NOMO-1 (cell line): ENCODE results near the gene EPS8L2.

Experiments
- DNase-seq, 2 experiments: peaks; one replicate each; lab custom pipeline; 2025; ENCODE audit not compliant: unreplicated experiment in 2 of 2; lab: John Stamatoyannopoulos, UW

Gene EPS8L2

DNA sequence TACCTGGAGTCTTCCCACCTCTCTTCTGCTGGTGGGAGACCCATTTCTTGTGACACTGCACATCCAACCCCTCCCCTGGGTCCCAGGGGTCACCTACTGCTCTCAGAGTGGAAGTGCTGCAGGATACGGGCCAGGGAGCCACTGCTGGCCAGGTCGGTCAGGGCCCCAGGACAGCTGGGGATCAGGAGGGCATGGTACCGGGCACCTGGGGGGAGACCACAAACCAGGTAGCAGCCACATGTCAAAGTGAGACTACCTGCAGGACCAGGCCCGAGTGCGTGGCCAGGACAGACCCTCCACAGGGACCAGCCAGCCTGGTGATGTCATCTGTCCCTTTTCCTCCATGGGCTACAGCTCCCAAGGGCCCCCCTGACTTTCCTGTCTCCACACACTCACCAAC is 67.4 kb downstream of the EPS8L2 start:
- no peak for DNase-seq

DNA sequence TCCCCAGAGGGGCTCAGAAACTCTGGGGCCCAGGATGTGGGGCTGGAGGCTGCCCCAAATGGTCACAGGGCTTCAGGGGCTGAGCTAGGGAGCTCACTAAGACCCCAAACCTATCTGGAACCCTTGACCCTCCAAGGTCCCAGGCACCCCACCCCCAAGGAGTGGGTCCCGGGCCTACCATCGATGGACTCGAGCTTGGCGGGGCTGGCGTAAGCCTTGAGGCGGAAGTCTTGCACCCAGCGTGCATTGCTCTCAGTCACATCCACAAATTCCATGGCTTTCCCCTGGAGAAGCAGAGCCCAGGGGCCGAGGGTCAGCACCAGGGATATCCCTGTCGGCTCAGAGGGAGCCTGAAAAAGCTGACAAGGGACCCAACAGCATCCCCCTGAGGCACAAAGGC is 67.8 kb downstream of the EPS8L2 start:
- no peak for DNase-seq

DNA sequence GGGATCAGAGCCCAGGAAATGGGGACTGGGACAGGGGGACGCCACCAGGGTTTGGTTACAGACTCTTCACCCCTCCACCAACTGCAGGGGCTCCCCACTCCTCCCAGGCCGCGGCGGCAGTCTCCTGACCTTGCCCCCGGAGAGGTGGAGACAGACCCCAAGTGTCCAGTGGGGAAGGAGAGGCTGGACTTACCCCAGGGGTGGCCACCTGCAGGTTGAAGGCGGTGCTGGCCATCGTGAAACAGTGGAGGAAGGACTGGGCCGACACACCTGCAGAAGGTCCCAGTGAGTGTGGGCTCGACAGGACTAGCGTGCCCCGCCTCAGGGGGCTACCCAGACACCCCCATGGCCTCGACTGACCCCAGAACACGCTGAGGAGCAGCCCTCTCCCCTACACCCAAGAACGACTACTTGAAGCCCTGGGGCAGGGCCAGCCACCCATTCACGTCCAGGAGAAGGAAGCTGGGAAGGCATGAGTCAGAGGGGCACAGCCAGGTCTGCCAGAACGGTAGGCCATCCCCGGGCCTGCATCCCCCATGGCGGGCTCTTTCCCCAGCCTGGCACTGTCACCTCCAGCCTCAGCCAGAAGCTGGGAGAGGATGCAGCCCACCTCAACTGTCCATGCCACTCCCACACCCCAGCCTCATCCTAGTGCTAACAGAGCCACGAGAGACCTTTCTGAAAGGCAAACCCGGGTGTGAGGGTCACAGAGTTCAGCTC is 69.0 kb downstream of the EPS8L2 start:
- DNase-seq: no peak

DNA sequence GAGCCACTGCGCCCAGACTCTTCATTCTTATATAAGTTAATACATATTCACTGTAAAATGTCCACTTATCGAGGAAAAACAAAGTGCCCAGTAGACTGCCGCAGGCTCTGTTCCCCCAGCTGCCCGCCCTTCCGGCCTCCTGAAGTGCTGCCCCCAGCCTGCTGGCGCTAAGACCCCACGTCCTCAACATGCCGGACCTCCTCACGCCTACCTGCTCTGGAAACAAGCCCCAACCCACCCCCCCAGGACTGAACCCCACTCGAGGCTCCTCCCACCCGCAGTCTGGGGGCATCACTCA is 70.2 kb downstream of the EPS8L2 start:
- no peak for DNase-seq

DNA sequence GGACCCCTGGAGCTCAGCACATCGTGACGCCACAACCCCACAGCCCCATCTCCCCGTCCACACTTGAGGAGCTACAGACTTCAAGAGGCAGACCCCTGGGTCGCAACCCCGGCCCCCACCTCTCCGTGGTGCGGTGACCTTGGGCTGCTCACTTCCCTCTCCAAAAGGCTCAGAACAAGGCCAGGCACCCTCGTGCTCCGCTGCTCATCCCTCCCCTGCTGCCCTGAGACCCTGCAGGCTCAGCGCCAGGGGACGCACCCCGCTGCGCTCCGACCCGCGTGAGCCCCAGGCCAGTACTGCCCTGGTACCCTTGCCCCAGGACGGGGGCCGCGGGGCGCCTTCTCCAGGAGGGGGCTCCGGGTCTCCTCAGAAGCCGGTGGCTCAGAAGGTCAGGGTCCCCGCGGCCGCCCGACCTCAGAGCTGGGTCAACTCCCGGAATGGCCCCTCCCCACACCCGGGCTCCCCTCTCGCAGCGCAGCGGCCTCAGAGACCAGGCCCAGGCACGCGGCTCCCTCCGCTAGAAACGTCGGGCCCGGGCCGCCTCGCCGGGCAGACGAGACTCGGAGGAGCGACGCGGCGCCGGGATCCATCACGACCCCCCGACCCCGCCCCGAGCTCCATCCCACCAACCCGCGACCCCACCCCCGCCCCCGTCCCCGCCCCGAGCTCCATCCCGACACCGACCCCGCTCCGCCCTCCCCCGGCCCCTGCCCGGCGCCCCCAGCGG is 70.7 kb downstream of the EPS8L2 start:
- peak in 1 of 2 experiments; percentile 22 for DNase-seq
